Subcutaneous abdominal adipose tissue (tissue), 5 donors: Measurements from ENCODE around the gene EMILIN2.
"Not testable (repeated sequence)": the region's sequence is repeated elsewhere in the genome, so short reads cannot be mapped to it uniquely, and the experiment has no call there.

Experiments used
- H3K27ac ChIP-seq: one replicate; pipeline ENCODE4 v1.7.0; 2013; ENCODE audit warnings: low read depth, mild to moderate bottlenecking, inconsistent platforms, low read length, moderate library complexity
- H3K27me3 ChIP-seq, 5 donors: one replicate each; pipeline ENCODE4 v1.7.0; 2013; ENCODE audit warnings: low read length in 5 of 5, inconsistent platforms in 1 of 5; ENCODE audit not compliant: control insufficient read depth in 5 of 5, insufficient read depth in 4 of 5
- H3K36me3 ChIP-seq, 5 donors: one replicate each; pipeline ENCODE4 v1.7.0; 2013; ENCODE audit warnings: low read length in 5 of 5; ENCODE audit not compliant: control insufficient read depth in 5 of 5, insufficient read depth in 5 of 5
- H3K4me1 ChIP-seq, 5 donors: one replicate each; pipeline ENCODE4 v1.7.0; 2013; ENCODE audit warnings: low read length in 5 of 5, mild to moderate bottlenecking in 3 of 5, moderate library complexity in 1 of 5; ENCODE audit not compliant: control insufficient read depth in 5 of 5, insufficient read depth in 5 of 5
- H3K4me3 ChIP-seq, 5 donors: one replicate each; pipeline ENCODE4 v1.7.0; 2013; ENCODE audit warnings: low read length in 5 of 5, low read depth in 1 of 5
- H3K9ac ChIP-seq, 5 donors: one replicate each; pipeline ENCODE4 v1.7.0; 2013; ENCODE audit warnings: low read length in 5 of 5, mild to moderate bottlenecking in 4 of 5, moderate library complexity in 3 of 5
- H3K9me3 ChIP-seq, 5 donors: one replicate each; pipeline ENCODE4 v1.7.0; 2013; ENCODE audit warnings: low read length in 5 of 5; ENCODE audit not compliant: control insufficient read depth in 5 of 5
- donor health status: healthy.
- donor health status: healthy.
- donor health status: healthy.
- donor health status: healthy.
- donor health status: healthy.

The EMILIN2 gene

GRCh38 chr18:2911533-2911932, 64.7 kb downstream of the EMILIN2 start:
- Histone ChIP-seq H3K36me3 (peaks cover 0 to 75% (median 51%) of the 10 kb centered on the region in 5 donors), H3K27me3 (peaks cover 0 to 11% (median 3%) of the 10 kb centered on the region in 5 donors), H3K4me1 (peaks cover 8 to 38% (median 21%) of the 10 kb centered on the region in 5 donors)

GRCh38 chr18:2912357-2913299, 65.8 kb downstream of the EMILIN2 start:
- Histone ChIP-seq H3K27me3 (peaks cover 0 to 4% (median 0%) of the 10 kb centered on the region in 5 donors), H3K9me3 (no peaks in the 10 kb centered on the region), H3K4me1 (peaks cover 8 to 34% (median 19%) of the 10 kb centered on the region in 5 donors), H3K36me3 (peaks cover 0 to 83% (median 54%) of the 10 kb centered on the region in 5 donors), H3K9ac (no peak overlapping the region), H3K4me3 (no peak overlapping the region), H3K27ac (no peak overlapping the region)

More at GRCh38 chr18:2911533-2911932, 64.7 kb downstream of the EMILIN2 start:
- no peak overlapping the region for H3K27ac ChIP-seq
- H3K9me3 ChIP-seq = no peaks in the 10 kb centered on the region
- no peak overlapping the region for H3K9ac ChIP-seq
- H3K4me3 ChIP-seq = no peak overlapping the region

DNA sequence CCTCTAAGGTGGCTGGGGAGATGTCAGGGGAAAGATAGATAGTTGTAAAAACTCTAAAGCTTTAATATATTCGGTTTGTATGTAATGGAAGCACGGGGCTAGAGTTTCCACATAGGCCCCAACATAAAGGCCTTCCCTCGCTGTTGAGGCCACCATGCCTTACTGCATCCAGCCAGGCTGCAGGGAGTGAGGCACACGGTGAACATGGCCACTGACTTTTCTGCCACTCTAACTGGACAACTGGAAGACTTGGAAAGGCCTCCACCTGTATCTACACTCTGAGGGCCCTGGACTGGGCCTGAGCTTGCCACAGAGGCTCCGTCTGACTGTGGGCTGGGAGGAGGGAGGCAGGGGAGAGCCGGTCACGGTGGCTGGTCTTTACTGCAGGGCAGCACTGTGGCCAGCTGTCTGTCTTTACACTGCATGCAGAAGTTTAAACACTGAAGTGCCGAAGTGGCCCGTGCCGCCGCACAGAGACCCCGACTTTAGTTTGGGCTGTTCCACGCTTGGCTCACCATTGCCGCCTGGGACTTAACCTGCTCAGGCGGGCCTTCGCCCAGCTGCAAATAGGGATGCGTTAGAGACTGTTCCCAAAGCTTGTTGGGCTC, 66.7 kb downstream of the EMILIN2 start:
- no peak overlapping the region for H3K4me3 ChIP-seq
- peaks cover 8 to 31% (median 19%) of the 10 kb centered on the region in 5 donors for H3K4me1 ChIP-seq
- peaks cover 0 to 83% (median 59%) of the 10 kb centered on the region in 5 donors for H3K36me3 ChIP-seq
- H3K9ac ChIP-seq = no peak overlapping the region
- no peaks in the 10 kb centered on the region for H3K9me3 ChIP-seq
- H3K27me3 ChIP-seq = no peaks in the 10 kb centered on the region
- no peak overlapping the region for H3K27ac ChIP-seq

DNA sequence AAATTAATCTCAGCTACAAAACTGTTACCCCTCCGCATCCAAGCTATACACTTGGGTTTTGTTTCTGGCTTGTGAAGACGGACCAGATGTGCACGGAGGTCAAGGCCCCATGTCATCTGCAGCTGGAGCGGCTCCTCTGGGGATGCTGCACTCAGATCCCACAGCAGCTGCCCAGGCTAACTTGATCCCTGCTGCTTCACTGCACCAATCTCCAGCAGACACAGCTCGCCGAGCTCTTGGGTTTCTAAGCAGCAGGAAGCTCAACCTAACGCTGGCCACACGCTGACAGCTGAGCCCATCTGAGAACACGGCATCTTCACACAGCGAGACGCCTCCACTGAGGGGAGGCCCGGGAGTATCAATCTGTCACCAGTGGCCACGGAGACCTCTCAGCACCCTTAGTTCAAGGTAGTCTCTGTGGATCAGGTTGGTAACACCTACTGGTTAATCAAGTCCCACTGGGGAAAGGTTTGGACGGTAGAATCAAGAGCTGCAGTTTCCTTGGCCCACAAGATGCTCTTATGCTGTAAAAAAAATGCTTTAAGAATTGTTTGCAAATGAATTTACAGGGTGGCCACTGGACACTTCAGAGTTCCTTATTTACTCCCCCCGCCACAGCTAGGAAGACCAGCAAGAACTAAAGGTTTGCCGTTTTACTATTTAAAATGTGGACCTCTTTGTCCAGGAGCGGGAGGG, 67.5 kb downstream of the EMILIN2 start:
- H3K9me3 ChIP-seq = no peaks in the 10 kb centered on the region
- peak overlapping the region in 1 of 5 donors; percentile 5 for H3K4me3 ChIP-seq
- H3K27ac ChIP-seq = no peak overlapping the region

GRCh38 chr18:2914881-2915240, 68.1 kb downstream of the EMILIN2 start:
- peaks cover 8 to 31% (median 19%) of the 10 kb centered on the region in 5 donors for H3K4me1 ChIP-seq
- H3K27me3 ChIP-seq = no peaks in the 10 kb centered on the region
- no peaks in the 10 kb centered on the region for H3K9me3 ChIP-seq
- no peak overlapping the region for H3K9ac ChIP-seq
- H3K27ac ChIP-seq = no peak overlapping the region
- no peak overlapping the region for H3K4me3 ChIP-seq
- H3K36me3 ChIP-seq = peaks cover 0 to 83% (median 64%) of the 10 kb centered on the region in 5 donors

More for the DNA sequence above, 67.5 kb downstream of the EMILIN2 start:
- Histone ChIP-seq H3K9ac (no peak overlapping the region), H3K36me3 (peaks cover 0 to 83% (median 64%) of the 10 kb centered on the region in 5 donors), H3K4me1 (peaks cover 8 to 31% (median 19%) of the 10 kb centered on the region in 5 donors), H3K27me3 (no peaks in the 10 kb centered on the region)

GRCh38 chr18:2915486-2915885, 68.7 kb downstream of the EMILIN2 start:
- H3K27ac ChIP-seq, H3K9me3 ChIP-seq: not testable (repeated sequence)
- peaks cover 0 to 83% (median 67%) of the 10 kb centered on the region in 5 donors for H3K36me3 ChIP-seq

GRCh38 chr18:2916184-2916583, 69.4 kb downstream of the EMILIN2 start:
- H3K27ac ChIP-seq = no peak overlapping the region
- H3K36me3 ChIP-seq = peaks cover 0 to 83% (median 69%) of the 10 kb centered on the region in 5 donors
- no peak overlapping the region for H3K4me3 ChIP-seq
- peaks cover 8 to 31% (median 19%) of the 10 kb centered on the region in 5 donors for H3K4me1 ChIP-seq
- no peaks in the 10 kb centered on the region for H3K9me3 ChIP-seq
- H3K9ac ChIP-seq = no peak overlapping the region
- no peaks in the 10 kb centered on the region for H3K27me3 ChIP-seq

More at GRCh38 chr18:2915486-2915885, 68.7 kb downstream of the EMILIN2 start:
- H3K9ac ChIP-seq, H3K4me3 ChIP-seq, H3K27me3 ChIP-seq: not testable (repeated sequence)
- peaks cover 8 to 31% (median 19%) of the 10 kb centered on the region in 5 donors for H3K4me1 ChIP-seq

GRCh38 chr18:2917259-2918047, 70.6 kb downstream of the EMILIN2 start:
- Histone ChIP-seq H3K36me3 (peaks cover 3 to 86% (median 67%) of the 10 kb centered on the region in 5 donors), H3K27ac (no peak overlapping the region), H3K27me3 (no peaks in the 10 kb centered on the region), H3K9ac (no peak overlapping the region), H3K4me1 (peaks cover 8 to 31% (median 19%) of the 10 kb centered on the region in 5 donors), H3K4me3 (no peak overlapping the region), H3K9me3 (no peaks in the 10 kb centered on the region)
